IgD-negative memory B cell (primary cell): Measurements from ENCODE around the gene GPR34. TPM values are rescaled to one million over a fixed set of nuclear protein-coding genes. Genes with fewer than 3 reads are reported as not detected.
A peak's percentile ranks its signal among the peaks of the same experiment; 100 is the strongest.

Source experiments
- H3K27ac Mint-ChIP-seq, 3 donors: one replicate each; pipeline ENCODE4 v1.8.0; 2020 to 2022; ENCODE audit warnings: mild to moderate bottlenecking in 3 of 3, mixed read lengths in 3 of 3, moderate library complexity in 1 of 3
- H3K27me3 Mint-ChIP-seq: one replicate; pipeline ENCODE4 v1.8.0; 2021; ENCODE audit warnings: mixed read lengths
- H3K36me3 Mint-ChIP-seq: one replicate; pipeline ENCODE4 v1.8.0; 2020; ENCODE audit warnings: mild to moderate bottlenecking, mixed read lengths
- H3K4me1 Mint-ChIP-seq, 3 donors: one replicate each; pipeline ENCODE4 v1.8.0; 2020 to 2022; ENCODE audit warnings: mixed read lengths in 3 of 3, mild to moderate bottlenecking in 1 of 3
- H3K4me3 Mint-ChIP-seq, 4 donors: one replicate each; pipeline ENCODE4 v1.8.0; 2020 to 2022; ENCODE audit warnings: mild to moderate bottlenecking in 4 of 4, mixed read lengths in 4 of 4, moderate library complexity in 3 of 4
- H3K9me3 Mint-ChIP-seq, 3 donors: one replicate each; pipeline ENCODE4 v1.8.0; 2020 to 2021; ENCODE audit warnings: mixed read lengths in 3 of 3, mild to moderate bottlenecking in 1 of 3
- polyA plus RNA-seq: library from polyadenylated mRNA; unstranded; fragments of 300-500 nt; fragmentation: Illumina TruSeq; gene quantifications from one replicate; pipeline ENCODE4 v1.2.3, GENCODE V29; 2021

The GPR34 gene
- polyA plus RNA-seq, 1 donor from 2014 or later, result 1.1 TPM

GRCh38 chrX:41733939-41734338, 45.2 kb downstream of the GPR34 start:
- H3K4me3 Mint-ChIP-seq, result peak overlapping the region; percentile 56 to 93 (median 72)
- peaks cover 28 to 32% (median 29%) of the 10 kb centered on the region in 3 donors for H3K4me1 Mint-ChIP-seq
- peak overlapping the region; percentile 79 to 95 (median 82) for H3K27ac Mint-ChIP-seq
- H3K9me3 Mint-ChIP-seq, result no peaks in the 10 kb centered on the region
- H3K36me3 Mint-ChIP-seq, result no peaks in the 10 kb centered on the region
- H3K27me3 Mint-ChIP-seq, result no peaks in the 10 kb centered on the region

DNA sequence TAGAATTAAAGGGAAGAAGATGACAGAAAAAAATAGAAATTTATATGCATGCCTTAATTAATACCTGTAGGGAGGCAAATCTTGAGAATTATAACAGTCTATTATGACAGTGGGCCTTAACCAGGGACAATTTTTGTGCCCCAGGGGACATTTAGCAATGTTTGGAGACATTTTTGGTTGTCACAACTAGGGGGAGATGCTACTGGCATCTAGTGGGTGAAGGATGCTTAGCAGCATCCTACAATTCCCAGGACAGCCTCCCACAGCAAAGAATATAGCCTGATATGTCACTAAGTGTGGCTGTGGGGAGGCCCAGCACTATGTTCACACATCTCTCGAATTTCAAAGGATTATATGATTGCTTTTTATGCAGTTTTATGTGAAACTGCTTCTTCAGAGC, 45.8 kb downstream of the GPR34 start:
- Mint-ChIP-seq H3K27me3 (no peaks in the 10 kb centered on the region), H3K4me1 (peaks cover 28 to 32% (median 29%) of the 10 kb centered on the region in 3 donors), H3K4me3 (peak overlapping the region; percentile 56 to 93 (median 72)), H3K27ac (peak overlapping the region; percentile 79 to 95 (median 82)), H3K9me3 (no peaks in the 10 kb centered on the region), H3K36me3 (no peaks in the 10 kb centered on the region)

DNA sequence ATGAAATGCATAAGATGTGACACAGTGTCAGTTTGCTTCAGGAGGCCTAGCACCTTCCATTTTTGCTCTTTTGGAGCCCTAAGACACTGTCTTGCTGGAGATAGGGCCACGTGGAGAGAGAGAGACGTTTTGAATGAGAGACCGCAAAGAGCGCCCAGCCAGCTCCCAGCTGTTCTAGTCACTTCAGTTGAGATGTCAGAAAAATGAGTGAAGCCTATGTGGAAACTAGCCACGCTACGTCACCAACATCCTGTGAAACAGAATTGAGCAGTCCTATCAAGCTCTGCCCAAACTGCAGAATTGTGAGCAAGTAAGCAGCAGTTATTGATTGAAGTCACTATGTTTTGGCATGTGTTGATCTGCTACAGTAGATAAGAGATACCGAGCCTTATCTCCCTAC, 48.3 kb downstream of the GPR34 start:
- Mint-ChIP-seq H3K36me3 (no peaks in the 10 kb centered on the region), H3K27me3 (peaks cover 3% of the 10 kb centered on the region), H3K4me3 (no peak overlapping the region), H3K4me1 (peaks cover 20 to 29% (median 25%) of the 10 kb centered on the region in 3 donors), H3K27ac (no peak overlapping the region), H3K9me3 (no peaks in the 10 kb centered on the region)

- Mint-ChIP-seq H3K27ac (no peak overlapping the region), H3K36me3 (no peaks in the 10 kb centered on the region), H3K9me3 (no peaks in the 10 kb centered on the region), H3K4me1 (peaks cover 14 to 16% (median 14%) of the 10 kb centered on the region in 3 donors), H3K4me3 (no peak overlapping the region), H3K27me3 (peaks cover 9% of the 10 kb centered on the region)
Observed at GRCh38 chrX:41739871-41740270, 51.1 kb downstream of the GPR34 start.

Other genes starting within 250 kb of the GPR34 start
- not detected for gene NYX, start 241.6 kb upstream of the GPR34 start, polyA plus RNA-seq
- 0.34 TPM for gene GPR82, start 35.2 kb downstream of the GPR34 start, polyA plus RNA-seq
- 4.3 TPM for gene CASK, start 234.6 kb downstream of the GPR34 start, polyA plus RNA-seq